SK-N-SH treated with all-trans-retinoic acid at 6 μM for 48 hours (cell line): ENCODE measurements around the gene EGFL8.

Experiments
- ATAC-seq: fragments of 200-7000 bp; cut with Tn5 transposase; 3 replicates; pipeline ENCODE4 v1.9.1; 2020; ENCODE audit warnings: mild to moderate bottlenecking, moderate library complexity
- BACH2 ChIP-seq: fragments of 250-450 bp; sonication (Bioruptor Pico); IDR thresholded peaks from 2 replicates; pipeline ENCODE4 v1.9.0; 2021; ENCODE audit warnings: mild to moderate bottlenecking, borderline replicate concordance
- CREB5 ChIP-seq: fragments of 250-450 bp; sonication (Bioruptor Pico); IDR thresholded peaks from 2 replicates; pipeline ENCODE4 v1.5.1; 2020; ENCODE audit warnings: low read depth, mild to moderate bottlenecking, moderate library complexity
- CSDC2 ChIP-seq: fragments of 250-450 bp; sonication (Bioruptor Pico); IDR thresholded peaks from 2 replicates; pipeline ENCODE4 v1.5.0; 2020; ENCODE audit warnings: mild to moderate bottlenecking, moderate library complexity
- CSRNP3 ChIP-seq: fragments of 250-450 bp; sonication (Bioruptor Pico); IDR thresholded peaks from 2 replicates; pipeline ENCODE4 v1.5.1; 2021; ENCODE audit warnings: mild to moderate bottlenecking, moderate library complexity
- ESRRG ChIP-seq: fragments of 250-450 bp; sonication (Bioruptor Pico); IDR thresholded peaks from 2 replicates; pipeline ENCODE4 v1.6.1; 2021; ENCODE audit warnings: mild to moderate bottlenecking
- ISL1 ChIP-seq: fragments of 250-450 bp; sonication (Bioruptor Pico); IDR thresholded peaks from 2 replicates; pipeline ENCODE4 v2.1.2; 2022; ENCODE audit warnings: mild to moderate bottlenecking, moderate library complexity
- OSR1 ChIP-seq: fragments of 250-450 bp; sonication (Bioruptor Pico); IDR thresholded peaks from 2 replicates; pipeline ENCODE4 v1.8.0; 2022; ENCODE audit warnings: moderate library complexity, mild to moderate bottlenecking, inconsistent platforms
- PATZ1 ChIP-seq: fragments of 250-450 bp; sonication (Bioruptor Pico); IDR thresholded peaks from 2 replicates; pipeline ENCODE4 v1.8.0; 2020; ENCODE audit warnings: mild to moderate bottlenecking, moderate library complexity, borderline replicate concordance
- POU6F1 ChIP-seq: fragments of 250-450 bp; sonication (Bioruptor Pico); IDR thresholded peaks from 2 replicates; pipeline ENCODE4 v1.8.0; 2021; ENCODE audit warnings: low read depth, mild to moderate bottlenecking, moderate library complexity, borderline replicate concordance
- PPARA ChIP-seq: fragments of 250-450 bp; sonication (Bioruptor Pico); IDR thresholded peaks from 2 replicates; pipeline ENCODE4 v1.5.0; 2020; ENCODE audit warnings: mild to moderate bottlenecking, borderline replicate concordance
- RARB ChIP-seq: fragments of 250-450 bp; sonication (Bioruptor Pico); IDR thresholded peaks from 2 replicates; pipeline ENCODE4 v1.8.0; 2021; ENCODE audit warnings: mild to moderate bottlenecking, moderate library complexity
- SNAI2 ChIP-seq: fragments of 250-450 bp; sonication (Bioruptor Pico); IDR thresholded peaks from 2 replicates; pipeline ENCODE4 v1.5.0; 2020; ENCODE audit warnings: mild to moderate bottlenecking, moderate library complexity
- TCF4 ChIP-seq: fragments of 250-450 bp; sonication (Bioruptor Pico); IDR thresholded peaks from 2 replicates; pipeline ENCODE4 v1.8.0; 2021; ENCODE audit warnings: mild to moderate bottlenecking, moderate library complexity, borderline replicate concordance
- TSHZ2 ChIP-seq: fragments of 250-450 bp; sonication (Bioruptor Pico); IDR thresholded peaks from 2 replicates; pipeline ENCODE4 v1.5.0; 2020; ENCODE audit warnings: mild to moderate bottlenecking, moderate library complexity
- ZFP3 ChIP-seq: fragments of 250-450 bp; sonication (Bioruptor Pico); IDR thresholded peaks from 2 replicates; pipeline ENCODE4 v1.5.0; 2020; ENCODE audit warnings: mild to moderate bottlenecking, moderate library complexity
- ZFP30 ChIP-seq: fragments of 450-650 bp; formaldehyde crosslinking; IDR thresholded peaks from 2 replicates; pipeline ENCODE4 v1.5.0; 2022; ENCODE audit warnings: mild to moderate bottlenecking, moderate library complexity
- ZNF70 ChIP-seq: fragments of 450-650 bp; formaldehyde crosslinking; IDR thresholded peaks from 2 replicates; pipeline ENCODE4 v1.5.0; 2020; ENCODE audit warnings: mild to moderate bottlenecking, moderate library complexity
- ZNF8 ChIP-seq: fragments of 450-650 bp; formaldehyde crosslinking; IDR thresholded peaks from 2 replicates; pipeline ENCODE4 v1.5.0; 2020; ENCODE audit warnings: mild to moderate bottlenecking, moderate library complexity

Gene EGFL8

GRCh38 chr6:32118782-32119628 is 45.4 kb upstream of the EGFL8 start:
- TF ChIP-seq PPARA (CRISPR knock-in tag), result no peak
- no peak for TF ChIP-seq ZNF70 (CRISPR knock-in tag)
- TF ChIP-seq CSRNP3 (CRISPR knock-in tag), result no peak
- no peak for TF ChIP-seq ZFP30 (CRISPR knock-in tag)
- no peak for TF ChIP-seq OSR1
- no peak for TF ChIP-seq BACH2 (CRISPR knock-in tag)
- TF ChIP-seq TSHZ2 (CRISPR knock-in tag), result no peak
- TF ChIP-seq CREB5 (CRISPR knock-in tag), result no peak
- TF ChIP-seq ISL1 (CRISPR knock-in tag), result no peak
- no peak for TF ChIP-seq POU6F1 (CRISPR knock-in tag)
- no peak for TF ChIP-seq RARB
- TF ChIP-seq ZNF8, result no peak
- peak; percentile 90 for ATAC-seq

- no peak for ATAC-seq
- TF ChIP-seq TCF4 (CRISPR knock-in tag) (no peak), SNAI2 (no peak), PATZ1 (CRISPR knock-in tag) (no peak), TSHZ2 (CRISPR knock-in tag) (no peak), CREB5 (CRISPR knock-in tag) (no peak), CSRNP3 (CRISPR knock-in tag) (no peak), ISL1 (CRISPR knock-in tag) (no peak), ZNF8 (no peak), ESRRG (CRISPR knock-in tag) (no peak), ZFP30 (CRISPR knock-in tag) (no peak), RARB (no peak), CSDC2 (CRISPR knock-in tag) (no peak), BACH2 (CRISPR knock-in tag) (no peak), OSR1 (no peak), ZFP3 (CRISPR knock-in tag) (no peak), ZNF70 (CRISPR knock-in tag) (no peak)
These were observed 43.8 kb upstream of the EGFL8 start for GRCh38 chr6:32120573-32121059.
